ENCODE measurements around the gene TMED6.

GRCh38 chr16:69386596-69386995, 35.0 kb upstream of the TMED6 start:
- TF ChIP-seq CTCF (IDR thresholded peaks at IDR 0.05; ENCODE audit: low read depth, low read length) (no peak), EZH2phosphoT487 (IDR thresholded peaks at IDR 0.05; ENCODE audit: low read depth) (no peak)

Measured in OCI-LY3 (cell line).